ENCODE data around the gene NASP.

The NASP gene

DNA sequence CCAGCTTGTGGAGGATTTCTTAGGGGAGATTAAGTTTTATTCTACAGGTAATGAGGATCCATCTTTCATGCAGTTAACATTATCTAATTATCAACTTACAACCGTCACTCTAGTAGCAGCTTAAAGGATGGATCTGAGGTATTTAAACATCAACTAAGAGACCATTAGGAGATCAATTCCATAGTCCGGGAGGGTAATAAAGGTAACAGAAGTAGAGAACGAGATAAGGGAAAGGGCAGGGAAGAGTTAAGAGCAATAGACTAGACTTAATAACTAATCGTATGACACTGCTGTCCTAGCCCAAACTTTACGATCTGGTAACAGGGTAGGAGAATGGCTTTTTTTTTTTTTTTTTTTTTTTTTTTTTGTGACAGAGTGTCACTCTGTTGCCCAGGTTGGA is 59.5 kb downstream of the NASP start:
- no peak overlapping the region for H3K4me3 ChIP-seq (ENCODE audit: low read depth, low read length)
- DNase-seq (ENCODE audit: low read depth), result no peak
- TF ChIP-seq, protein P1, sequence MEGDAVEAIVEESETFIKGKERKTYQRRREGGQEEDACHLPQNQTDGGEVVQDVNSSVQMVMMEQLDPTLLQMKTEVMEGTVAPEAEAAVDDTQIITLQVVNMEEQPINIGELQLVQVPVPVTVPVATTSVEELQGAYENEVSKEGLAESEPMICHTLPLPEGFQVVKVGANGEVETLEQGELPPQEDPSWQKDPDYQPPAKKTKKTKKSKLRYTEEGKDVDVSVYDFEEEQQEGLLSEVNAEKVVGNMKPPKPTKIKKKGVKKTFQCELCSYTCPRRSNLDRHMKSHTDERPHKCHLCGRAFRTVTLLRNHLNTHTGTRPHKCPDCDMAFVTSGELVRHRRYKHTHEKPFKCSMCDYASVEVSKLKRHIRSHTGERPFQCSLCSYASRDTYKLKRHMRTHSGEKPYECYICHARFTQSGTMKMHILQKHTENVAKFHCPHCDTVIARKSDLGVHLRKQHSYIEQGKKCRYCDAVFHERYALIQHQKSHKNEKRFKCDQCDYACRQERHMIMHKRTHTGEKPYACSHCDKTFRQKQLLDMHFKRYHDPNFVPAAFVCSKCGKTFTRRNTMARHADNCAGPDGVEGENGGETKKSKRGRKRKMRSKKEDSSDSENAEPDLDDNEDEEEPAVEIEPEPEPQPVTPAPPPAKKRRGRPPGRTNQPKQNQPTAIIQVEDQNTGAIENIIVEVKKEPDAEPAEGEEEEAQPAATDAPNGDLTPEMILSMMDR (IDR thresholded peaks at IDR 0.05; ENCODE audit: low read depth, low read length), result no peak
- TF ChIP-seq POLR2A (IDR thresholded peaks at IDR 0.05; ENCODE audit: extremely low read depth, insufficient read length) (no peak), MYC (IDR thresholded peaks at IDR 0.05; ENCODE audit: low read depth, low read length) (no peak)
- TF ChIP-seq, protein P2, sequence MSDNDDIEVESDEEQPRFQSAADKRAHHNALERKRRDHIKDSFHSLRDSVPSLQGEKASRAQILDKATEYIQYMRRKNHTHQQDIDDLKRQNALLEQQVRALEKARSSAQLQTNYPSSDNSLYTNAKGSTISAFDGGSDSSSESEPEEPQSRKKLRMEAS (IDR thresholded peaks at IDR 0.05; ENCODE audit: low read depth, low read length), result no peak

DNA sequence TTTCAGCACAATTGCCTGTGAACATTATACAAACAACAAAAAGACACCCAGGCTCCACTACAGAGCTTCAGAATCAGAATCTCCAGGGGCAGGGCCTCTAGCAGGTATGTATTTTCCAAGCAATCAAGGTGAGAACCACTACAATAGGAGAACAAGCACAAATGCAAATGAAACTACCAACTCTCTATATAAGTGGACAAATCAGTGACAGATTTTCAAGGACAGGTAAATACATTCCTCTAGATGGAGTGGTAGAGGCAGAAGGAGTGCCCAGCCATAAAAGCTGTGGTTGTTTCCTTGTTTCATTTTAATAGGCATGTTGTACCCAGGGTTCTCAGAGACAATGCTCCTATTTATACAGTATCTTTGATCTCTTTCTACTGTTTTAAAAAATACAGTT is 60.1 kb downstream of the NASP start:
- H3K4me3 ChIP-seq (ENCODE audit: low read depth, low read length), result no peak overlapping the region
- TF ChIP-seq MYC (IDR thresholded peaks at IDR 0.05; ENCODE audit: low read depth, low read length) (no peak), POLR2A (IDR thresholded peaks at IDR 0.05; ENCODE audit: extremely low read depth, insufficient read length) (no peak)
- TF ChIP-seq, protein P2 (IDR thresholded peaks at IDR 0.05; ENCODE audit: low read depth, low read length), result no peak
- TF ChIP-seq, protein P1 (IDR thresholded peaks at IDR 0.05; ENCODE audit: low read depth, low read length), result no peak
- DNase-seq (ENCODE audit: low read depth), result no peak

DNA sequence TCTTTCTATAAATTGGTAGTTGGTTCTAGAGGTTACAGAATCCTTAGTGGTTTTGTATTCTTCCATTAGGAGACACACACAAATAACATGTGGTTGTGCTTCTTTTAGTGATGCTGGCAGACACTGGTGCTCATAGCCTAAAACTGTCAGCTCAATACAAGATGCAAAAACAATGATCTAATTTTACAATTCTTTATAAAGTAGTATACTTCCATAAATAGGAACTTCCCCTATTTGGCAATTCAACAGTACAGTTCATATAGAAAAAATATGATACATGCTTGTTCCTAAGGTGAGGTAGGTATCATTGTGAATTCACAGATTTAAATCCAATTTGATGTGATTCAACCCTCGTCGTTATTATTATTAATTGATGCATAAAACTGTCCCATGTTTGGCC is 60.8 kb downstream of the NASP start:
- TF ChIP-seq POLR2A (IDR thresholded peaks at IDR 0.05; ENCODE audit: extremely low read depth, insufficient read length), result no peak
- TF ChIP-seq, protein P2 (IDR thresholded peaks at IDR 0.05; ENCODE audit: low read depth, low read length), result no peak
- no peak for TF ChIP-seq MYC (IDR thresholded peaks at IDR 0.05; ENCODE audit: low read depth, low read length)
- TF ChIP-seq, protein P1 (IDR thresholded peaks at IDR 0.05; ENCODE audit: low read depth, low read length), result no peak
- H3K4me3 ChIP-seq (ENCODE audit: low read depth, low read length), result no peak overlapping the region
- no peak for DNase-seq (ENCODE audit: low read depth)

DNA sequence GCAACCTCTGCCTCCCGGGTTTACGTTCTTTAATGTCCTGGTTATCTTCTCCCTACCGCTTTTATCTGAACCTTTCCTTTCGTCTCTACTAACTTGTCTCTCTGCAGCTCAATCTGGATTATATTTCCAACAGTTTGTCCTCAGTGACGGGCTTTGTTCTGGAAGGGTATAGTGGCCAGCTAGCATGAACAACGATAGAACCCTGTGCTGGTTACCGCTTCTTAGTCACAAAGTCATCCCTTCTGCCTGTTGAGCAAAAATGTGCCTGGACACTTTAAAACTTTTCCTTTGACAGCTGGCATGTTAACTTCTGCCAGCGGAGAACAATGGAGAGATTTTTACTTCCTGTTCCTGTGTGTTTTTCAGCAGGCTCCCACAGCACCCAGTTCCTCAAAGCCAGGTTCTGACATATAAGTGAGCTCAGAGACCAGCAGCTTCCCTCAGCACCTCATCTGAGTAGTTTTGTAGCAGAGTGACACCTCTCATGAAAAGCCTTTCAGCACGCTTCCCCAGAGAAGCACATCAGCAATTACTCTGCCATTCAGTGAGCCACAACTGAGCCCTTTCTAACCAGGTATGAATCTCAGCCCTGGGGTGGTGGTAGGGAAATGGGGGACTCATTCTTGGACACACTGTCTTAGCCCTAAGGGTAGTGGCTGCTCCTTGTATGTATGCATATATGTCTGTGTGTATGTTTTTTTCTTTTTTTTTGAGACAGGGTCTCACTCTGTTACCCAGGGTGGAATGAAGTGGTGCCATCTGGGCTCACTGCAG is 63.6 kb downstream of the NASP start:
- peak; percentile 55 for DNase-seq (ENCODE audit: low read depth)
- no peak overlapping the region for H3K4me3 ChIP-seq (ENCODE audit: low read depth, low read length)
- TF ChIP-seq MYC (IDR thresholded peaks at IDR 0.05; ENCODE audit: low read depth, low read length) (no peak), POLR2A (IDR thresholded peaks at IDR 0.05; ENCODE audit: extremely low read depth, insufficient read length) (no peak)
- TF ChIP-seq, protein P1 (IDR thresholded peaks at IDR 0.05; ENCODE audit: low read depth, low read length), result no peak
- TF ChIP-seq, protein P2 (IDR thresholded peaks at IDR 0.05; ENCODE audit: low read depth, low read length), result no peak

DNA sequence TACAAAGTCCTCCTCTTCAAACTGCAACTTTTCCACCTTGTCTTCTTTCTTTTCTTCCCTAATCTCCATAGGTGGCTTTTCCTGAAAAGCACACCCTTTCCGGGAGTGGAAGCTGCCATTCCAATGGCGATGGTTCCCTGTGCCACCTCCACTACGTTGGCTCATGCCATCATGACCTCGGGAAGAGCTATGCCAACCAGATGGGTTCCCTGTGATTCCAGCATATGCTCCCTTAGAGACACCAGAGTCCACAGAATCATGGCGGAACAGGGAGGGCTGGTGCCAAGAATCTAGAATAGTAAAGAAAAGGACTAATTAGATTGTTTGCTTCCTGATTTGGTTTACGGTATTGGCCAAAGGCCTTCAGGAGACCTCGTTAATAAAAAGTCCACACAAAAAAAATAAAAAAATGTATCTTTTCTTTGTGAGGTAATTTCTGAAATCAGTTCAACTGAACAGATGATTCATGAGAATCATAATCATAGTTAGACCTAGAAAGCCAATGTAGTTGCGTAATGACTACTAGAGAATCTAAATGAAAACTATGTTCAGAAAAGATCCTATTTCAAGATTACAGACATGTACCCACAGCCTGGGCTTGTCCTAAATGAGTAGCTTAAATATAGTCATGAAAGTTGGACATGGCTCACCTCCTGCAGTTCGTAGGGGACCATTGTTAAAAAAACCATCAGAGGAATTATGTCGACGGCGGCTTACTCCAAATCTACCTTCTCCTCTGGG is 70.9 kb downstream of the NASP start:
- no peak for TF ChIP-seq MYC (IDR thresholded peaks at IDR 0.05; ENCODE audit: low read depth, low read length)
- TF ChIP-seq, protein P1 (IDR thresholded peaks at IDR 0.05; ENCODE audit: low read depth, low read length), result no peak
- no peak for TF ChIP-seq POLR2A (IDR thresholded peaks at IDR 0.05; ENCODE audit: extremely low read depth, insufficient read length)
- TF ChIP-seq, protein P2 (IDR thresholded peaks at IDR 0.05; ENCODE audit: low read depth, low read length), result no peak
- DNase-seq (ENCODE audit: low read depth), result no peak
- no peak overlapping the region for H3K4me3 ChIP-seq (ENCODE audit: low read depth, low read length)
